Activated CD4-positive, alpha-beta T cell treated with anti-CD3 and anti-CD28 coated beads, Interleukin-2, amount 50 U/mL, for 48 hours (primary cell): Measurements from ENCODE around the gene MED27.

Experiments used
- DNase-seq, 2 experiments: peaks; one replicate each; pipeline ENCODE4 v3.0.0-alpha.2; 2020

Gene MED27

DNA sequence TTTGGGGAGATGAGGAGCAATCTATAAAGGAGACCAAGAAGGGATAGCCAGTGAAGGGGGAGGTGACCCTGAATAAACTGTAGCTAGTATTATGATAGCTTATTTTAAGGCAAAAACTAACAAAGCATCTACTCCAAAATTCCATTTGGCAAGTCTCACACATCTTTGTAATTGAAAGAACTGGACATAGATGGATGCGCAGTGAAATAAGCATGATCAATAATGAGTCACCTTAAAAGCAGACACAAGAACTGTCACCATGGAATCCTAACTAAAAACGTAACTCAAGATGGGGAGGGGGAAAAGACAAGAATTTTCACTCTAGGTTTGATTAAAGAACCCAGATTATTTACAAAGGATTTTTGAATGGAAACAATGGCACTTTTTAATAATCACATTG, 164.5 kb downstream of the MED27 start:
- DNase-seq = no peak

DNA sequence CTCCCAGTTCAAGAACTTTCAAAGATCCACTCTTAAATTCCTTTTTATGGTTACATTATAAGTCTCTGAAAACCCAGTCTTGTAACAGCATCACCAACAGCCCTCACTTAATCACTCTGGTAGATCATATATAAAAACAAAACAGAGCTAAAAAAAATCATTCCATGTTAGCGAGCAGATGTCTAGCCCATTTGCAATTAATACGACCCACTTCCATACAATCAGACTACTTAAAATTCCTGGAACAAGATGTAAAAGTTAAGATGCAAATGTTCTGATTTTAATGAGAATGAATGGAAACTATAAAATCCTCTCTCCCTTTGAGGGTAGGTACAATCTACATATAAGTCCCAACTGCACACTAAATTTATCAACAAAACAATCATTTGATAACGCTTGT, 167.0 kb downstream of the MED27 start:
- no peak for DNase-seq

DNA sequence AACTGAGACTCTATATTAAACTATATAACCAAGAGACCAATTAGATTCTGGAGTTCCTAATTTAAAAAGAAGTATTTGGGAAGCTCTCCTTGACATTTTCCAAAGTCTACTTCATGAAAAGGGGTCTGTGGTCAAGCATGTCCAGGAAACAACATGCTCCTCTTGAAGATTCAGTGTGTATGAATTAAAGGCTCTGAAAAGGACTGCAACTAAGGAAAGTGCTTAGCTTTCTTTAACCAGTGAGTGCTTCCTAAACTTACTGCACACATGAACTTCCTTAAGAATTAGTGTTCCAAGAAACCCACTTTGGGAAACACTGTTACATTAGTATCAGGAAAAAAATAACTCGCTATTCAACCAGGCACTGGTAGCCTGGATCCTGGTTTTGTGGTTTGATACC, 167.6 kb downstream of the MED27 start:
- DNase-seq = no peak

DNA sequence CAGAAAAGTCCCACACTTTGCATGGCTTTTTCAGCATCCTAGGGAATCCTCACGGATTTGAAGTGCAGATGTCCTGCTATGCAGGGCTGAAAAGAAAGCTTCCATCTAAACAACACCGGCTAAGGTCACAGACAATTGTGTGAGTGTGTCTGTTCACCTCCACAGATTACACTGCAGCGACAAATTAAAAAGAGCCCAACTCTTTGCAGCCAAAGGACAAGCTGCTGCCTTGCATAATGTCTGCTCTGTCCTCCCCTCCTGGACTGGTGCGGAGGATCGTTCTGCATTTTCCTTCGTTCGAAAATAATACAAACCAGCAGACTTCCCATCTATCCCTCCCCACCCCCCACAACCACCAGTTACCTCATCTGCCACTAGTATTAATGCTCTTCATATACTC, 169.1 kb downstream of the MED27 start:
- DNase-seq = no peak

DNA sequence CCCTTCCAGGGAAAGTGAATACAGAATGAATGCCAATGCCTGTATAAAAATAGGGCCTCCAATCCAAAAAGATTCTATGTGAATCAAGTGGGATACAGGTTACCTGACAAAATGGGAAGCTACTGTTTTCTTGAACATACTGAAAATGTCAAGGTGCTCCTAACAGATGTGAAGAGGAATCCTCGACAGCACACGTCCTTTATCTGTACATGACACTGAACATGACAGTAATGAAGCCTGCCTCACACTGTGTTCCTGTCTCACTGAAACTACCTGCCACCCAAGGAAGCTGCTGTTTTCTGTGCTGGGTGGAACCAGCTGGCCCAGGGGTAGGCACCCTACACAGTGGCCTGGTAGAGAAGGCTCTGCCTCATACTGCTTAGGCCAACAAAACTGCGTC, 174.5 kb downstream of the MED27 start:
- DNase-seq = no peak

DNA sequence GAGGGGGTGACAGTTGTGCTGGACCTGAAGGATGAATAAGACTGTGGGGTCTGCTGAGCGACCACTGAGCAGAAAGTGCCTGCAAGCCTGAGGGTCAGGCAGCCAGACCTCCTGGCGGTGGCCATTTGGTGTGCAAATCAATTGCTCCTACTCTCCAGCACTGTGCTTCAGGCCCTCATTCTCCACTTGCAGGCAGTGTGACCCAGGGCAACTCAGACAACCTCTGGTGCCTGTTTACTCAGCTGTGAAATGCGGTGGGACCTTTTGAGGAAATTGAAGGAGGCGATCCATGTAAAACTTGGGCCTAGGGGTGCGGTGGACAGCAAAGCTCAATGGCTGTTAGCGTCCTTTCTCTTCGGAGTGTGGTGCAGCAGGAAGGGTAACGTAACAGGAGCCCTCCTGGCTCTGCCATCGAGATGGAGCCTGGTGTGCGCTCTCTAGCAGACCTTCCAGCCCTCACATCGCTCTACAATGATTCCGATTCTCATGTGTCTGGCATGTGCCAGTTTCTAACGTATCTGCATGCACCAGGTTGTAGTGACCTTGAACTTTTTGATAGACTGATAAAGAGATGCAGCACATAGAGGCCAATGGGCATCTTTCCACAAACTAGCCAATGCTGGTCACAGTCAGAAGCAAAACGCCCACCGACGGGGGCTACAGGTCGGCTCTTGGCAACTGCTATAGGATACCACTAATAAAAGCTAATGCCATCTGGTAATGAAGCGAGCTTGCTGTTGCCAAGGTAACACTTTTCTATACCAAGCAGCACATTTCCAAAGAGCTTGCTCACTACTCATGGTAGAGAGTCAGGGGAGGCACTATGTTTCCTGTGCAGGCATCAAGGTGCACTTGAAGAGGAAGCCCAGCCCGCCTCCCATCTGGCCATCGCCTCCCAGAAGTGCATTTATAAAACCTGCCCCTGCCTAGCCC, 180.1 kb downstream of the MED27 start:
- no peak for DNase-seq

DNA sequence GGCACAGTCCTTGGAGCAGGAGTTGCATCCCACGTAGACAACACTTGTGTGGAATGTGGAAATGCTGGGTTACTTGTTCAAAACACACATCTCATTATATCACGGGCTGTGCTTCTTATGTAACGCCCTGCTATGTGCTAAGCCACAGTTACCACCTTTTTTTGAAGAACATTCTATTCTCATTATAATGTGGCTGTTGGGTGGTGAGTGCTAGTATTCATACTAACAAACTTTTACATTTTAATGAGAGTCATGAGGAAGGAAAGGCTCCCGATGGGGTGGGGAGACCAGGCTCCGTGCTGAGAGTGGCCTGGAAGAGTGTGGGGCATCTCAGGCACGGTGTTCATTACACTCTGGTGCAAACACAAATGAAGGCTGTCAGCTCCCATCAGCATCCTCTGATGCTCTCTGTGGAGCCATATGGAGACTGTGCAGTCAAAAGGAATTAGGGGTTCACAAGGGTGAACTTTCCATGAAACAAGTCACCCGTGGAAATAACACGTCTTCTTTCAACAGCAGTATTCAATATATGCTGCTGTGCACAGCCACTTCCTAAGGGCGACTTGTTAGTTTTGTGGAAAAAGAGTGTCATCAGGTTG, 186.7 kb downstream of the MED27 start:
- DNase-seq = no peak

DNA sequence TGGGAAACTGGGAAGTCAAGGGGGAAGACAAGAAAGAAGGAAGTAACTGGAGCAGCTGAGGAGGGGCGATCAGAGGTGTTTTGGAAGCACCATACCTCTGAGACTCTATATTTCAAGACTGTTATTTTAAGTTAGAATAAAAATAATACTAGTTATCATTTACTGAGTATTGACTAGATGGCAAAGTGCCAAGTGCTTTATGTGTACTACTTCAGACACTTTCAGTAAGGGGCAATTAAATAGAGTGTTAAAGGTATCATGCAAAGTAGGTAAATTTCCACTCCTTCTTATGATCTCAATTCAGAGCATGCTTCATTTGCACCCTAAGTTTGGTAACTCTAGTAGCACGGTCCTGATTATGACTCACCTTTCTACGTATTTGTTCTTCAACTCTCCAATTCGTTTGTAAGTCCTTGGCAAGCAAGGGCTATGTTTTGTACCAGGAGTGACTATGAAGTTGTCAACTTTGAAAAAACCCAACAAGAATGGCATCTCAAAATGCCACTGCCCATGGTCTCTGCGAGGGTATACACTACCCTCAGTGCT, 187.4 kb downstream of the MED27 start:
- no peak for DNase-seq

DNA sequence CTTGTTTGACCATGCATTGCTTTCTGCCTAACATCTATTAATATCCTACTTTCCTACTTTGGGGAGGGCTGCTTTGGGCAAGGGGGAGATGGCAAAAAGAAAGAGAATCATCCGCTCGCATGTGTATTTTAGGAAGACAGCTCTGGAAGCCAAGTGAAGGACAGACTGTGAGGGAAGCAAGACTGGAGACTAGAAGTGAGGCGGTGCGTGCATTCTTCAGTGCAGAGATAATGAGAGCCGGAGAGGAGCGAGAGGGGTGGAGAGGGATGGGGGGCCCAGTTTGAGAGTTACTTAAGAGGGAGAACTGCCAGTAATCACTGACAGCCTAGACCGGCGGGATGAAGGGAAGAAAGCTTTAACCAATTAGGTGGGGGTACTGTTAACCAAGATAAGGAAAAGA, 188.1 kb downstream of the MED27 start:
- no peak for DNase-seq

DNA sequence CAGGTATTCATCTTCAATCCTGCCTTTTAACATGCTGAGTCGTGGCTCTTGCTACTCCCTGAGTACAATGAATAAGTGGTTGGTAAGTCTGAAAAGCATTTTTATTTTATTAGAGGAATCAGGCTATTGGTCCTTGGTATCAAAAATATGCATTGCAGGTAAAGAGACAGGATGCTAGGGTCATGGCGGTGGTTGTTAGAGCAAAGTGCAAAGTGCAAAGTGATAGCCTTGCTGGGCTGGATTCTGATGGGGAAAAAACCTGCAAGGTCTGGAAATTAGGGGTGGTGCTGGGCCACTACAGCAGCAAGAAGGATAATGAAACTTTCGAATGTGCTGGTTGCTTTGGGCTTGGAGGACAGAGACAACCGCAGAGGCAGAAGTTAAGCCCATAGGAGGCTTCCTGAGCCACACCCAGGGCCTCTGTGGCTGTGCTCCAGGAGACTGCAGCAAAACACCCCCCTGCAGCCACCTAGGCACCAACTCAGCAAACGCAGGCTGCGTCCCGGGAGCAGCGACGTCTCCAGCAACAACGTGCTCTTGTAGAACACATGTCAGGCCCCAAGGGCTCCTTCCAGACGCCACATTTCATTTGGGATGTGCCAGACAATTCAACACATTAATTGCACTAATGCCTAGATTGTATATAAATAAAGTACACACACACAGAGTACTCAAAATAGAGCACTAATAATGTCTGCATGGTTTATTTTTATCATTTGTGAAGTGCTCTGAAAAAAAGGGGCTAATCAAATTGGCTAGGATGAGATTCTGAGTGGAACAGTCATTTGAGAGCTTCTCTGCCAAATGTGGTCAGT, 190.0 kb downstream of the MED27 start:
- DNase-seq = no peak

DNA sequence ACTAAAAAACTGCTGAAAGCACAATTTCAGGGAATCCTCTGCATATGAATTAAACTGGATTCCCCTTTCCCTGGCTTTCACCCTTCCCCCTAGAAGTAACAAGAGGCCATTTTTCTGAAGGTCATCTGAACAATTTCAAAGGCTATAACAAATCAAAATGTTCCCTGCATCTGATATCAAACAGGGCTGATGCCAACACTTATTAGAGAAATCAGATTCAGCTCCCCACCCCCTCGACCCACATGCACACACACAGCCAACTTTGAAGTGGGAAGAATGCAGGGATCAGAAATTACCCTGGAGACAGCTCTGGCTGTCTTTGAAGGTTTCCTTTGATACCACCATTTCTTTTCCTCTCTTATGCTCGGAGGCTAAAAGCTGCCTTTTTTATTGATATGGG, 190.7 kb downstream of the MED27 start:
- no peak for DNase-seq

DNA sequence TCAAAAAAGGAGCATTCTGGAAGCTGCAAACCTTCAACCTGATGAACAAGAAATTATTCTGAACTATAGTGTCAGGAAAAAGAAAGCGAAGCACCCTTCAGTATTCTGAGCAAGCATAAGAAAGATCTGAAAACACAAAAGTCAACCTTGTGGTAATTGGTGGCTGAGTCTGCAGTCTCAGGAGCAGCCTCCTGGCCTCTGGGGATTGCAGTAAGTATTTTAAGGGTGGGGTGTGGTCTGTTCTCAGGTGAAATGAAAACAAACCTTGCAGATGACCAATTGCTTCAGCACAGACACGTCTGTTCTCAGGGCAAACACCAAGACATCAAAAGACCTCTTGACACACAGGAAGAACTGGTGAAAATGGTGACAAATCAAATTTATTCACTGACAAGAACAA, 192.0 kb downstream of the MED27 start:
- DNase-seq = no peak

DNA sequence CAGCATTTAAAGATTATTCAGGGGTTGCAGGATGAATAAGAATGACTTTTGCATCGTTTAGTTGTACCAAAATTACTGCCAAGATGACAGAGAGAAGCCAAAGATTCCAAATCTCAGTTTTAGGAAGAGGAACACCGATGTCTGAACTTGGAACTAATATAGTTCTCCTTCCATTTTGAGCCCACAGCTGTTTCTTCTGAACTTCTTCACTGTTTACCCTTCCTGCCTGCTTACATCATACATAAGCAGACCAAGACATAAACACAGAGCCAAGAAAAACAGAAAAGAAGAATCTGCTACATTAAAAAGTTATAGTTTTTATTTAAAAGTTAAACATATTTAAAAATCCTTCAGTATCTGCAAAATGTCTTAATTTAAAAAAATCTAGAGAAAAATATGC, 192.8 kb downstream of the MED27 start:
- DNase-seq = no peak

DNA sequence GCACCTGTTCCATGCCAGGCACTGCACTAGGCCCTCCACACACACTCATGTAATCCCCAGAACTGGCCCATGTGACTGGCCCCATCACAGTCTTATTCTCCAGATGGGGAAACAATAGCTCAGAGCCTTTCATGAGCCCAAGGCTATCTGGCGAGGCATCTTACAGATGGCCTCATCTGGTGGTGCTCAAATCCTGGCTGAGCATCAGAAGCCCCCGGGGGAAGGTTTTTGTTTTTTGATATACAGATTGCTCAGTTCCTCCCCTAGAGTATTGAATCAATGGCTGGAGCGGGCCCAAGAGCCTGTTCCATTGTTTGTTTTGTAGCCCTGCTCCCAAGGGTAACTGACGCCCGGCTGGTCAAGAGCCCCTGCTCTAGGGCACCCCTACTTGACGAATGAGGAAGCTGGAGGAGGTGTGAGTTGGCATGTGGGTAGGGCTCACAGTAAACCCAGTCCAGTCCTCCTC, 194.5 kb downstream of the MED27 start:
- DNase-seq = no peak

DNA sequence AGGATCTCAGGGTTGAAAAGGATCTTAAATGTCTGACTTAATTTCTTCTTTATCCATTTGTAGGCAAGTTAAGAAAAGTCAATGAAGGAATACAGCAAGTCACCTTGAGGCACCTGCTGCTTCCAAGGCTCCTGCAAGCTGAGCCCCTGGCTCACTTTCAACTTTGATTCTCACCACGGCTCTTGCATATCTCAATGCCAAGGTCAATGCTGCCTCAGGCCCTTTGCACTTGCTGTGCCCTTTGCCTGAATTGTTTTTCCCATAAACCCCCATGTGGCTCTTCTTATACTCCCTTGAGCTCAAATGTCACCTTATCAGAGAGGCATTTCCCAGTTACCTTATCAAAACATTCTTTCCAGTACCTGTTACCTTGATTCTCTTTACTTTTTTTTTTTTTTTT, 195.4 kb downstream of the MED27 start:
- no peak for DNase-seq

DNA sequence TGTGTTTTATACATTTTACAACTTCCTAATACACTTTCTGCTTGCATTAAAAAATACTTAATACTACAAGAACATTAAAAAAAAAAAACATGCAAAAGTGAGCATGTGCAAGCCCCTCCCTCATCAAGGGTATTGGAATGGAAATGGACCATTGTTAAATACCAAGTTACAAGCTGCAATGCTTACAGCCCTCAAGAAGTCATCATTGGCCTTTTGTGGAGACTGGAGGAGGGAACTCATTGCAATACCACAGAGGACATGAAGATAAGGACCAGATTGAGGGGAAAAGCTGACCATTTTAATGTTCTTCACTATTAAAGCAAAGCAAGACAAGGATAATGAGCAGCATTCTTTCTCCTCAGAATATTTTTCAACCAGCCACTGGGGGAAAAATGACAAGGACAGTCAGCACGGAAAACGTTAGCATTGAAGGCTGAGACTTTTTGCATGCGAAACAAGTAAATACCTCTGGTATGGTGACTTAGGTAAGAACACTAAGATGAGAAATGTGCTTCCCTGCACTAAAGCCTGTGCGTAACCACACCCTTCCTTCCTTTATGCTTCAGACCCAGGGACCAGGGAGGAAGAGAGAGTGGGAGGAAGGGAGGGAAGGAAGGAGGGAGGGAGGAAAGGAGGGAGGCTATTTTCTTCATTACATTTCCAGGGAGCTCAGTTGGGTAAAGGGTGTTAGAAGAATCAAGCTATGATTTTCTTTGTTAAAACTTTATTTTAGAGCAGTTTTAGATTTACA, 198.7 kb downstream of the MED27 start:
- no peak for DNase-seq

DNA sequence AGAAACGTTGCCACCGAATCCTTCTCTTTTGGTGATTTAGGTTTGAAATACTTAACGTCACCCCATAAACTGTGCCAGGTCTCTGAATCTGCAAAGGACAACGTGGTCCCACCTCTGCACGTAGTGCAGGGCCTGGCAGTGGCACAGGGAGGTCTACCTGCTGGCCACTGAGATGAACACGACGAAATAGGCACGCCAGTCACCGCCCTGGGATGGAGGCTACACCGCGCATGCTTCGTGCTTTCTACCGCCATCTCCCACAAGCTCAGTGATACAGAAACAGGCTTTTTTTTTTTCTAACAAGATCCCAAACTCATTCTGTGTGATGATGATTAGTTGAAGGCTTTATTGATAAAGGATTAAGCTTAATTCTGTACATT, 199.8 kb downstream of the MED27 start:
- no peak for DNase-seq

DNA sequence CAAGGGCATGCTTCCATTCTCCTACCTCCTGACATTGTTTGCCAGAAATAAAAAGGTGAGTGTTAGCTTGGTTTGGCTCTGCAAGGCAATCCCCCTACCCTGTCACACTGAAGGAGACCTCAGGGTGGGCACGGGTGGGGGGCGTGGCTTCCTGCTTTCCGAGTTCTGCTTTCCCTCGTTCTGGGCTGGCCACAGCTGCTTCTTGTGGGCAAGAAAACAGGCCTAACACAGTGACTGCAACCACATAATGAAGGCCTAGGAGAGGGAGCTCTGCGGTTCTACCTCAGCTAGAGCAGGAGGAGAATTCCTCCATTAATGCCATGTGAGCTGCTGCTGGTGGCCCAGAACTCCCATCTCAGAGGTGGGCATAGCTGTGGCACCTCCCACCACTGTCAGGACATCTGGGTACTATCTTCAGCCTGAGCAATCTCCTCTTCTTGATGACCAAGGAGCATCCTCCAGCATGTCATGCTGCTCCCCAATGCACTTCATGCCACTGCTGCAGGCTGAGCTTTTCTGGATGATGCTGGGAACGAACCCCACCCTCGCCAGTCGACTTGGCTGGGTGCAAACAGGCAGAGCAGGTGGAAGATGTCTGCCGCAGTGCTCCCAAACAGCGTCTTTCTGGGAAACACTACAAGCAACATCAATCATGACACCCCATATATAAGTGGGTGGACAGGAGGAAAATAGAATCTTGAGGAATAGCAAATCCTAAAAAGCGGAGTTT, 200.3 kb downstream of the MED27 start:
- no peak for DNase-seq

DNA sequence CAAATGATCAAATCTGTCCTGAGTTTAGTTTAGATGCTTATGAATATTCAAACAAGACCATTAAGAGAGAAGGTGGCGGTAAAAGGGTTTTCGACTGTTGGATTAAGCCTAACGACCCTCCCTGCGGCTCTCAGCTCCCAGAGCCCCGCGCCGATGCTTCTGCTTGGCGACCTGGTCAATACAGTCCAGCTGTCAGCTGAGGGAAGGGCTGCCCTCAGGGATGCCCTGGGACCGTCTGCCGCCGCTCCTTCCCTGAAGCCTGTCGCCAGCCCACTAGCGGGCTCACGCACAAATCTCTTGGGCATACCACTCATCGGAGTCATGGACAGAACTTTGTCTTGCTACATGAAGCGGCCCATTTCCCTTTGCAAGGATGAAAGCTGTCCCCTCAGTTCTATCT, 203.2 kb downstream of the MED27 start:
- no peak for DNase-seq

DNA sequence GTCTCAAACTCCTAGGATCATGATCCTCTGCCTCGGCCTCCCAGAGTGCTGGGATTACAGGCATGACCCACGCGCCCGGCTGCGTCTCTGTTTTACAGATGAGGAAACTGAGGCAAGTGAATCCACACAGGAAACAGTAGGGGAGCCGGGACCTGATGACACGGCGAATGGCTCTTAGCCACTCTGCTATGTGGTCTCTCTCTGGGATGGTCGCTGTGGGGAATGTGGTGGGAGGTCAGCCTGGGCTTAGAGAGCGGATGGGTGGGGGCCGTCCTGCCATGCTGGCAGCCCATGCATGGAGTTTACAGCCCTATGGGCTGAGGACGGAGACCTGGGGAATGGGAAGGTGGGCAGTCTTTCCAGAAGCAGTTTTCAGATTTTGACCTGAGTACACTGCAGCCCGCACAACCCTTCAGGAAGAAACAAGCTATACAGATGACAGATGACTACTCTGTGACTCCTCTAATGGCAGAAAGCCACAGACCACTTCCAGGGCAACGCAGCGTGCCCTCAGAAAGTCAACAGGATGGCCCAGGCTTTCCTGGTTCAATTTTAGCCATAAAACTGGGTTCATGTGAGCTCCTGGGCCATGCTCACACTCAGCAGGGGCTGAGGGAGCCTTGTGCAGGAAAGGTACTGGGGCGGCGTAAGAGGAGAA, 203.7 kb downstream of the MED27 start:
- DNase-seq = no peak

DNA sequence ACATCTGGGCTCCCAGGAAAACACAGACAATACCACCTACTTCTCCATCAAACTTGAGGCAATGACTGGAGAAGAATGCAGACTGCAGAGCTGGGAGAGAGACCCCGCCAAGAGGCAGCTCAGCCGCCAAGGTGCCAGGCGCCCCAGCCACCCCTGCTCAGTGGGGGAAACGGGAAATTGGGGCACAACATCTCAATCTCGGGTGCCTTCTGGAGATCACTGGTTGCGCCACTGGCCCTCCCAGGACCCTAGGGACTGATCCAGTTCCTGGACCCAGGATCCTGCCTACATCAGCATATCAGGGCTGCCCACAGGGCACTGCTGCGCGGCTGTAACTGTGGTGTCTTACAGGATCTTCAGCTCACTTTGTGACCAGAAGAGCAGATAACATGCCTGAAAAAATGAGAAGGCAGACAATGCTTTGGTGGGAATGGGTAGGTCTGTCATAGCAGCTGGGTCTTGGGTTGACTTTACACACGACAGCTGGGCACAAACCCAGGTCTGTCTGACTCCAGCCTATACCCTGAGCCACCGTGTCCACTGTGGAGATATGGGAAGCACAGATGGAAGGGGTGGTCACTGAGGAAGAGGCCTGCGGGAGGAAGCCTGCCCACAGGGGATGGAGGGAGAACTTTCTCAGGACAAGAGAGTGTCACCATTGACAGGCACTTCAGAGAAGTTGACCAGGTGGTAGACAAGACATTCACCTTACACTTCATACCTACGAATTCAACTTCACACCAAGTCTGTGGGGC, 204.6 kb downstream of the MED27 start:
- no peak for DNase-seq
